NCI-H1694 (cell line): Measurements from ENCODE around the gene SH3RF3.

Experiments
- DNase-seq: peaks from one replicate; lab custom pipeline; 2025; lab: John Stamatoyannopoulos, UW

Gene SH3RF3

DNA sequence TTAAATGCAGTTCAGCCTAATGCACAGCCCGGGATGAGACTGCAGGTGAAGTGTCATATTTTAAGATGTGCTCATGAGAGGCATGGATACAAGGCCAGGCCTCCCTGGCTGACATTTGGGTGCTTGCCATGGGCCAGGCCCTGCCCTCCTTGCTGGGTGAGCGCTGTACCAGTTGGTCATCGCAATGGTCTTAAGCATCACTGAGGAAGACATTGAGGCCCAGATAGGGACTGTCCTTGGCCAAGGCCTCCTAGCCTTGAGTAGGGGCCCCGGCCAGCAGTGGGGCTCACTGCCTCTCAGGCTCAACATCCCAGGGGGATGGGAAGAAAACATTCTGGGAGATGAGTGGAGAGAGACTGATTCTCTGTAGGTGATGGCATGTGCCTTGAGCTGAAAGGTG lies 184.3 kb downstream of the SH3RF3 start:
- DNase-seq, result no peak

GRCh38 chr2:109316091-109316490 lies 187.1 kb downstream of the SH3RF3 start:
- DNase-seq, result no peak

DNA sequence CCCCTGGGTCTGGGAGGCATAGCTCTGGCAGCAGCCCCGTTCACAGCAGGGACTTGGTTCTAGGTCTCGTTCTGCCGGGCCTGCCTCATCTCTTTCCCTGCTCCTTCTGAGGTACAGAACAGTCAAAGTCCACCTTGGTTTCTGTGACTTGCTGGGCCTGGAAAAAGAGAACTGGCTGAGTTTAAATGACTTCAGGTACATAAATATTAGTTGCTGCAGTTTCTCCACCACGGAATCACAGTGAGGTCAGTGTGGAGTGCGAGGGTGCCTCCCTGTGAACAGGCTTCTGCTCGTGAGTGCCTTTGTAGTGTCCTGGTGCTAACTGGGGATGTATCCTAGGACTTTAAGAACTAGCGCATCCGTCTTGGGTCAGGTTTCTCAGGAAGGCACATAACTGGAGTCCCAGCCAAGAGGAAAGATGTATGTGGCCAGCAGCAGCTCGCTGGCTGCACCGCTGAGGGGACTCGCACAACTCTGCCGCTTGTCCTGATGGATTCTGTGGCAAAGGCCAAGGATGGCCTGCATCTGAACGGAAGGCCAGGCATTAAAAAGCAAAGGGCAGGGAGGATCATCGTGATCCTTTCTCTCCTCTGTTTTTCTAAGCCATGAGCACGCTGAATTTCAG lies 188.6 kb downstream of the SH3RF3 start:
- DNase-seq, result no peak

- DNase-seq, result peak; percentile 81
Measured at GRCh38 chr2:109318150-109318948, 189.3 kb downstream of the SH3RF3 start.

DNA sequence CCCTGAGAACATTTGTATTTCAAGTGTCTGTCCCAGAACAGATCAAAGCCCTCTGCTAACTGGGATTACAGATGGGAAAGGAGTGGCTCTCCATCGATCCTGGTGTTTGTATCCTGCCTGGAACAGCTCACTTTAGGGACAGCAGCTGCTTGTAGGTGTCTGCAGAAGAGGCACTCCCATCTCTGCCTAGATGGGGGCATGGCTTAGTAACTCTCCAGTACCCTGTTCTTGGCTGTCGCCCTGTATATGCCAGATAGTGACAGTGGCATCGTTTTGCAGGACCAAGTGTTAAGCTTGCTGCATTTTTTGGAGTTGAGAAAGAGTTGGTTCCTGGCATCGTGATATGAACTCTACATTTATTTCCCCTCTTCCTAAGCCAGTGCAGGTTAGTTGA lies 189.9 kb downstream of the SH3RF3 start:
- DNase-seq, result no peak

- DNase-seq, result no peak
Measured at GRCh38 chr2:109320195-109320922, 191.4 kb downstream of the SH3RF3 start.

GRCh38 chr2:109321570-109321969 lies 192.6 kb downstream of the SH3RF3 start:
- DNase-seq, result peak; percentile 17

DNA sequence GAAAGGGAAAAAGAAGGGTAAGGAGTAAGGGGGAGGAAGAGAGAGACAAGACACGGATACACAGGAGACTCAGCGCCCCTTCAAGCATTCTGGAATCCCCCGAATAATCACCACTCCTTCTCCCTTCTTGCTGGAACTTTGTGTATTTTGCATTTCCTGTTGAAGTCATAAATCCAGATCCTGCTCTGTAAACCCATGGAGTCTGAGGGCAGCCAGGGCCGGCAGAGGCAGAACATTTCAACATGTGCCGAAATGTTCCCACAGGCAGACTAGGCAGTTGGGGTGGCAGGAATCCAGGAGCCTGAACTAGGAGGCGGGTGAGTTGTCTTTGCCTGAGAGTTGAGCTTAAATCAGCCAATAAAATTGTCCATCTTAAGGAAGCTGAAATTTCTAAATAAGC lies 193.1 kb downstream of the SH3RF3 start:
- peak; percentile 61 for DNase-seq

DNA sequence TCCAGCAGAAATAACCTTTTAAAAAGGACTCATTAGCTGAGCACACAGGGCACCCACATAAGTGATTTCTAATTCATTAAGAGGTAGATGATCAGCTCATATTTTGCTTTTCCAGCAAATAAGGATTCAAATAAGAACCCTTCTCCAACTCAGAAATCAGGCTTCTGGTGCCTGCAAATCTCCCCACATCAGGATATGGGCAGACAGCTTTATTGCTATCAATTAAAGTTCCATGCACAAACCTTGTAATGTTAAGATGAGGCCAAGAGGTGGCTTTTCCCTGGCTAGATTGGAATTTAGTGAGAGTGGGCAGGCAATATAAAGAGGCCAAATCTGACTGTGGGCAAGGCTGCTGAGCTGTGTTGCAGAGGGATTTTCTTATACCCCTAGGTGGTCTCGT lies 193.6 kb downstream of the SH3RF3 start:
- DNase-seq, result no peak

DNA sequence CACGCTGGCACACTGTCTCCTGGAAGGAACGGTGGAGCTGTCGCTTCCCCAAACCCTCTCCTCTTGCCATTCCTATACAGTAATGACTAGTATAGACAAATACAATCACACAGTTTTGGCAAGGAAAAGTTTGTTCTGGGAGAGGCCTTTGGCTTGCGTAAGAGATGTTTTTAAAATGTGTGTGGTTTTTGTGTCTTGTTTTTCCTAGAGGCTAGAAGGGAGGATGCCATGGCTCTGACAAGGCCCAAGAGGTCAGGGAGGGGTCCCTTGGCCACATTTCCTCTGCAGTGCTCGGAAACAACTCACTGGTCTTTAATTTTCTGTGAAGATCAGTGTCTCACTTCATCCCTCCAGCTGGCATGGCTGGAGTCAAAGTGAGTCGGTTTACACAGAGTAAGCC lies 195.9 kb downstream of the SH3RF3 start:
- no peak for DNase-seq

- no peak for DNase-seq
Measured at GRCh38 chr2:109325570-109325969, 196.6 kb downstream of the SH3RF3 start.

DNA sequence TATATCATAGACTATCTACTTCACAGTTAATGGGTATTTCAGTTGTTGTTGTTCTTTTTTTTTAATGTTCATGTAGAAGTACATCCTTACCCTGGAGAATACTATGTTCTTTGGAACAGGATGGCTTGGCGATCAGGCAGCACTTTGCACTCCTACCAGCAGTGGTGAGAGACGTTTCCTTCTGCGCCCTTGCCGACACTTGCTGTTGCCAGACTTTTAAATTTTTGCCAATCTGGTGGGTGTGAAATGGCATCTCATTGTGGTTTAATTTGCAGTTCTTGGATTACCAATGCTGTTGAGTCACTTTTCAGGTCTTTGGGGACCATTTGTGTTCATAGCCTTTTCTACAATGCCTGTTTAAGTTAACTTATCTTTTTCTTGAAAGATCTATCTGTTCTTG lies 197.3 kb downstream of the SH3RF3 start:
- DNase-seq, result no peak

DNA sequence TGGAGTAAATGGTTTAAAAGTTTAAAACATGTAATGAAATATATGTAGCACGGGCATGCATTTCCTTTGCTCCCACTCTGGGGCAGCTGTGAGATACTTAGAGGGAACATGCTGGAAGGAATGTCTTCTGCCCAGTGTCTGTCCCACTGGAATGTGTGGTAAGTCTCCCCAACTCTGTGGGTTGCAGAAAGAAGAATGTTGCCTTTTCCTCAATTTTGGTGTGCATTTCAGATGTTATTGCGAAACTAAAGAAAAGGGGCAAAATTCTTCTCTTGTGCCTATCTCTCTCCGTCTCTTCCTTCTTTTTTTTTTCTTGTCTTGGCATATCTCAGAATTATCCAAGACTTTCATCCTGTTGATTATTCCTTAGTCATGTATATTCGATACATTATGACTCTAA lies 201.1 kb downstream of the SH3RF3 start:
- DNase-seq, result no peak

GRCh38 chr2:109331081-109331480 lies 202.1 kb downstream of the SH3RF3 start:
- DNase-seq, result peak; percentile 58

DNA sequence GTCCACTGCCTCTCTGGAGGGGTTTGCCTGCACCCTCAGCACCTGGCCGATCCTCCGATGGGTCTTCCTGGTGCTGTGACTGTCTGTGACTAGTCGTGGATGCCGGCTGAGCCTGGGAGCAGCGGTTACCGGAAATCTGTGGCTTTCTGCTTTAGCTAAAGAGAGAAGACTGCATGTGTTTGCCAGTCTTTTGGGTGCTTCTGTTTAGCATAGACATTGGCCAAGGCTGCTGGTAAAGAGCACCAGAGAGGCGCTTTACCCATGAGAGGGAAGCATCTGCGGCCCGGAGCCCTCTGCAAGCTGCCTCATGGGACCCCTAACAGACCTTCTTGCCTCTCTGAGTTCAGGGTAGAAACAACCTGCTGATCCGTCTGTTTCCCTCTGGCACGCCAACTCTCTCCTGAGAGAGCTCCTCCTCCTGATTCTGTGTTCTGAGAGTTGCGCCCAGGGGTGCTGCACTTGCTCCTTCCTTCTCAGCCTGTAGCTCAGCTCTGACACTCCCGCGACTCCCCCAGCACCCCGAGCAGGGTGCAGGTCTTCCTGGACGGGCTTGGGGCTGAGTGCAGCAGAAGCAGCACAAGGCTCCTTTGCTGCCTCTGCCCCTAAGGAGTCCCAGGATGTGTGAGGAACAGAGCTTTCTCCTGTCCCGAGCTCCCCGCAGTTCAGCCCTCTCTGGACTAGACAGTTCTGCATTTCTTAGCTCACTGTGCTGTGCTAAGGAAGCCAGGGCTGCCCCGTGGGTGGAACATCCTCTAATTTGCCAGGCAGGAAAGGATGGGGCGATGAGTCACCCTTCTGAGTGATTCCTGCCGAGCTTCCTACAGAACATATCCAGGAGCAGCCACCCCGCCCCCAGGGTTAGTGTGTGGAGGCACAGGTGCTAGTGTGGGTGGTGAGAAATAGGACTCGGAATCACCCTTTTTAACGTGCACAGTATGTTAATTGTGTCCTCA lies 203.2 kb downstream of the SH3RF3 start:
- DNase-seq, result peak; percentile 47

- DNase-seq, result no peak
Measured at GRCh38 chr2:109332880-109333279, 203.9 kb downstream of the SH3RF3 start.

DNA sequence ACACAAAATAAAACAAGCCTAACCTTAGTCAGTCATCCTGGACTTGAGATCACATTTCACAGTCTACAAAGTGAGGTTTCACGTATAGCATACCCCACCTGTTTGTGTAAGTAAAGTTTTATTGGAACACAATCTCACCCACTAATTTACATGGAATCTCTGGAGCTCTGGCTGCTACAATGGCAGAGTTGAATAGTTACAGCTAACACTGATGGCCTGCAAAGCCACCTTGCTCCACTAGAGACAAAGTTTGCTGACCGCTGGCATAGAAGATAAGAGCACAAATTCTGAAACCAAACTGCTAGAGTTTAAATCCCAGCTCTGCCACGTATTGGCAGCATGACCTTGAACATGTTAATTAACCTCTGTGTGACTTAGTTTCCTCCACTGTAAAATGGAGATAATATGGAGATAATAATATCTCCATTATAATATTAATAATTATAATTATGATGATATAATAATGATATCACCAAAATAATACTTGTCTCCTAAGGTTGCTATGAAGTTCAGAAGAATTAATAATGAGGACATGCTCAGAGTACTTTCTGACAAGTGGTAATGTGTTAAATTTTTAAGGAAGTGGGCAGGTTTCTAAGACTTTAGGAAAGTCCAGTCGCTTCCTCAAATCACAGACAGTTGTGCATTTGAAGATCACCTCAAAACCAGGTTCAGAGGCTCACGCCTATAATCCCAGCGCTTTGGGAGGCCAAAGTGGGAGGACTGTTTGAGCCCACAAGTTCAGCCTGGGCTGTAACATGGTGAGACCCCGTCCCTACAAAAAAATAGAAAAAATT lies 204.6 kb downstream of the SH3RF3 start:
- no peak for DNase-seq

- no peak for DNase-seq
Measured at GRCh38 chr2:109335631-109336176, 206.7 kb downstream of the SH3RF3 start.

DNA sequence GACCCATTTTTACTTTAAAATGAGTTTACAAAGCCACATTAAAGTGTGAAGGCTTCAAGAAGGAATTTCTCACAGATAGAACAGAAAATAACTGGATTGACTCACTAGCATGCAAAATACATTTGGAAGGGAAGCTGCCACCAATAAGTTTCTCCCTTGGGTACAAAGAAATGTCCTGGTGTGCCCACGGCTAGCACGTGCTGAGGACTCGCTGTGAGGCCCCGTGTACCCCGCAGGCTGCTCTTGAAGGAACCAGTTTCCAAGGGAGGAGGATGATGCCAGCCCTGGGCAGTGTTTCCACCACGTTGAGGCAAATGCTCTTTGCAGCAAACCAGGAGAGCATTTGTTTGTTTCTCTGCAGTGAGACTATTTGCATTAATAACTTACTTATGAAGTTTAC lies 207.3 kb downstream of the SH3RF3 start:
- no peak for DNase-seq

GRCh38 chr2:109337221-109337620 lies 208.2 kb downstream of the SH3RF3 start:
- no peak for DNase-seq

DNA sequence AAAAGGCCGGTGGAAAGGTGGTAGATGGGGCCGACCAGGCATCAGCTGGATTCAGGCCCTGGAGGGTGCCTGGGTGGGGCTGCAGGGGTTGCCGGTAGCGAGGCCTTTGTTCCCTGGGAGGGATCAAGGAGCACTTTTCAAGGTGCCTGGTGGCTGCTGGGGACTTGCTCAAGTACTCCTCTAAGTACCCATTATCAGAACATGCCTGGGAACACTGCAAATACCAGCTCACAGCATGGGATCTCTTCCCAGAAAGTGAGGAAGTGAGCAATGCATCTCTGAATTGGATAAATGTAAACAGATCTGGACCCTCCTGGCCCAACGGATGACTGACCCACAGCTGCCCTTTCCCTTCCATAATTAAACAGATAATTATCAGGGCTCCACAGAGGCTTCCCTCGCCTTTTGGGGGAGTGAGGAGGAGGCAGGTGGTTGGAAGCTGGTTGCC lies 210.5 kb downstream of the SH3RF3 start:
- DNase-seq, result no peak
